Stimulated activated CD4-positive, alpha-beta T cell treated with anti-CD3 and anti-CD28 coated beads, Interleukin-4, amount 100 ng/mL, for 48 hours (primary cell): ENCODE measurements around the gene PRKAG2.
A peak's percentile ranks its signal among the peaks of the same experiment; 100 is the strongest.
"Not testable (repeated sequence)": the region's sequence is repeated elsewhere in the genome, so short reads cannot be mapped to it uniquely, and the experiment has no call there.

Source experiments
- DNase-seq, 2 donors: peaks; one replicate each; pipeline ENCODE4 v3.0.0-alpha.2; 2020; ENCODE audit warnings: low read depth in 2 of 2

Gene PRKAG2

GRCh38 chr7:151876899-151877777 lies at the start of gene PRKAG2:
Gene PRKAG2 (minus strand): TSS chr7:151877115. CDS start chr7:151876620, 495 bp downstream.
- peak; percentile 54 to 58 for DNase-seq

DNA sequence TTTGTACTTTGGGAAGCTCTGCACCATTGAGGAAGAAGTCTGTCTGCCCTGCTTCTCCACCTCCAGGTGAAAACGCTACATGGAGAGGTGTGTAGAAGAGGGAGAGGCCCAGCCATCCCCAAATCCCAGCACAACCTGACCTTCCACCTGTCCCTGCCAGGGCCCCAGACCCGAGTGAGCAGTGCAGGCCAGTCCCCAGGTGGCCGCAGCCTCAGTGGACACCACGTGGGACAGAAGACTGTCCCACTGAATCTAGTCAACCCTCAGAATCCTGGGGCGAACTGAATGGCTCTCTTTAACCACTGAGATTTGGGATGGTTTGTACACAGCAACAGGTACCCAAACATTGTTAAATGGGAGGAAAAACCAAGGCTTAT lies 49.4 kb upstream of the PRKAG2 start:
- DNase-seq = no peak

- peak in 1 of 2 donors; percentile 4 for DNase-seq
These were observed 48.8 kb upstream of the PRKAG2 start for GRCh38 chr7:151925446-151926335.

- DNase-seq = no peak
These were observed 47.6 kb upstream of the PRKAG2 start for GRCh38 chr7:151924508-151924907.

DNA sequence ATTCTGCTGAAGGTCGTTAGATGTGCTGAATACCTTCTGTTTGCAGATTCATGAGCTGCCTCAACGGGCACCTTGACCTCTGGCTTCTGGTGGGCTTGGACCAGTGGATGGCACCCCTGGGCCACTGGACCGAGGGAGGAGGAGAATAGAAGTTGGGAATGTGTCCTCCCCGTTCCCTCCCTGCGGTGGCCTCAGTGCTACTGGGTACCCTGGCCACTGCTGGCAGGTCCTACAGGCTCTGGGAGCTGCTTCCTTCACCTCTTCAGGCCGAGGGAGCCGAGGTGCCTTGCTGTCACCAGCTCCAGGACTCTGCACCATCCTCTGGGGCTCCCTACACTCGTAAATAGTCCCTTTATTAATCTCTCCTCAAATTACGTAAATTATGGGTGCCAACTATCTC lies 47.1 kb upstream of the PRKAG2 start:
- DNase-seq = no peak

- DNase-seq = no peak
These were observed 46.4 kb upstream of the PRKAG2 start for GRCh38 chr7:151923097-151923876.

DNA sequence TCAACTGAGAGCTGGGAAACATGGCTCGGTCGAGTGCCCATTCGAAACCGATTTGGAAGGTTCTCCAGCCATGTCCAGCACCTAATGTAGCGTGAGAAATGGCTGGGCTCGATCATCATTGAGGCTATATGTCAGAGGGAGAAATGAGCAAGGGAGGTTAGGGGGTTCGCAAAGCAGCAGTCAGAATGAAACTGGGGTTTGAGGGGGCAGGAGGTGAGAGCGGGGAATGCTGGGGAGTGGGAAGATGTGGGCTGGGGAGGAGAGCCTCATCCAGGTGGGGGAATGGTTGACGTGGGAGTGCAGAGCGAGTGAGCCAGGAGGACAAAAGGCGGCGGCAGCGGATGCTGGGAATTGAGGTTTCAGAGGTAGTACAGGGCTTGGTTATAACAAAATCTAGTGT lies 44.5 kb upstream of the PRKAG2 start:
- no peak for DNase-seq

DNA sequence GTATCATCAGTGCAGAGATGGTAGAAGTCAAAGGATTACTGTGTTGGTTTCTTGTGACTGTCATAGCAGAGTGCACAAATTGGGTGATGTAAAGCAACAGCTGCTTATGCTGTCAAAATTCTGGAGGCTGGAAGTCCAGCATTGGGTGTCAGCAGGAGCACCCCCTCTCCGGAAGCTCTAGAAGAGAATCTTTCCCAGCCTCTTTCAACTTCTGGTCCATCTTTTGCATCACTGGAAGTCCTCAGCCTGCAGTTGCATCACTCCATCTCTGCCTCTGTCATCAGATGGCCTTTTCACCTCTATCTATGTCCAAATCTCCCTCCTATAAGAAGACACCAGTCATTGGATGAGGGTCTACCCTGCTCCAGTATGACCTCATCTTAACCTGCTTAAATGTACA lies 43.6 kb upstream of the PRKAG2 start:
- DNase-seq = no peak

GRCh38 chr7:151919595-151919994 lies 42.7 kb upstream of the PRKAG2 start:
- DNase-seq = no peak

DNA sequence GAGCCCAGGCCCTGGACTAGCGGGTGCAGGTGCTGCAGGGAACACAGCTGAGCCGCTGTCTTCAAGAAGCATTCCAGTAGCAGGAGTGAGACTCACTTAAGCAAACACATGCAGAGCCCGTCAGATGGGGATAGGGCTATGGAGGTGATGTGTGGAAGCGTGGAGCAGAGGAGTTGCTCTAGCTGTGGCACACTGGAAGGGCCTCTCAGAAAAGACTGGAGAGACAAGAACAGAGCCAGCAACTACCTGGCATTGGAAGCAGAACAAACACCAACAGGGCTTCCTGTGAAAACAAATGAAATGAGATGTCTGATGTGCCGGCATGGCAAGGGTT lies 41.6 kb upstream of the PRKAG2 start:
- DNase-seq = no peak

DNA sequence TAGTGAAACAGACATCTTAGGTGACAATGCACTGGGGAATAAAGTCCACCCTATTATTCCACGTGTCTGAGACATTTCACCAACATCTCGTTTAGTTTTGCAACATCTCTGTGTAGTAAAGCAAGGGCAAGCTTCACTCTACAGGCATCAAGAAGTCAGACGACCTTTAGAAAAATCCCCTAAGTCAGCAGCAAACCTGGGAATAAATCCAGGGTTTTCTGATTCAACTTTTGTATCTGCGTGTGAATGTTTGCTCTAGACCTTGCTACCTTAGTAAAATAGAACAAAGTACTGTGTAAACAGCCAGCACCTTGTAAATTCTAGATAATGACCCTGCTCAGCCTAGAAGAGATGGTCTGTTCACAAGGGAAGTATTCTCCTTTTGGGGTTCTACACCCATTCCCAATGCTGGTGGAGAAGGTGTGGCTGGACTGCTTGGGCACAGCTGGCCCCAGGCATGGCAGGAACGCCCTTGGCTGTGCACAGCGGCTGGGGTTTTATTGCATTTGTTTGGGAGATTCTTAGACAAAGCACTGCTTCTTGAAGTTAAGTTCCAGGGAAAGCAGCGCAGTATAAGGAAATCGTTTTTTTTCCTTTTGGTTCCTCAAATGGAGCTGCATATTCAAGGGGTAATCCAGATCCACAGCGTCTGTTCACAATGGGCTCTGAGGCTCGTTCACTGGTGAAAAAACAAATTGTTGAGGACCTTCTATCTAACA lies 41.0 kb upstream of the PRKAG2 start:
- no peak for DNase-seq

- no peak for DNase-seq
These were observed 37.1 kb upstream of the PRKAG2 start for GRCh38 chr7:151914051-151914450.

- not testable (repeated sequence) for DNase-seq
These were observed 33.7 kb upstream of the PRKAG2 start for GRCh38 chr7:151910655-151911054.

- DNase-seq = not testable (repeated sequence)
These were observed 30.2 kb upstream of the PRKAG2 start for GRCh38 chr7:151907115-151907514.

DNA sequence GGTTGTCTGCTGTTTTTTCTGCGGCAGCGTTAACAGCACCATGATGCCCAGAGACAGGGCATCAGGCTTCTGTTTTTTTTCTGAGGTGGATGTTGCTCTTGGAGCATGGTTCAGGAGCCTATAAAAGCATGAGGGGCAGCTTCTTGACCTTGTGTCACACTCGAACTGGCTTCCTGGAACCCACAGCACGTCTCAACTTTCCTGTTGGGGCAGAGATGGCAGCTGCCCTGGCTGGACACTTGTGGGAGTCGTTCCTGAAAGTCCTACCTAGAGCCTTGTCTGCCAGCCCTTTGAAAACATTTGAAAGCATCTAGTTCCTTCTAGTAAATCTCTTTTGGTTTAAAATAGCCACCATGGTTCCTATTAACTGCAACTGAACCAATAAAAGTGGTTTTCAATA lies 28.9 kb upstream of the PRKAG2 start:
- DNase-seq = no peak

DNA sequence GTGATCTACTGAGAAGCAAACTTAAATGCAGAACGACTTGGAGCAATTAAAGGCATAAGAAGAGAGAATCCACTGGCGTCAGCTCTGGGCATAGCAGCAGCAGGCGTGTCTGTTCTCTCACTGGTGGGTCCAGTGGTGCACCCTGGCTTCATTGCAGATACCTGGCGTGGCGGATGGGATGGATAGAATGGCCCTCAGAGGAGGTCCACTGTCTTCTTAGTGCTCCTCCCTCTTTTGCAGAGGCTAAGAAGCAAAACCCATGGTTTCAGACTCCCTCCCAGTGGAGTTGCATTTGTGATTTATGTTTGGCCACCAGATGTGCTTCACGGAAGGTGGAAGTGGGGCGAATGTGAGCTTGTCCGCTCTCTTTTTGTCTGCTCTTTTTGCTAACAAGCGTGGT lies 28.4 kb upstream of the PRKAG2 start:
- DNase-seq = no peak

- no peak for DNase-seq
These were observed 27.4 kb upstream of the PRKAG2 start for GRCh38 chr7:151904270-151904669.

DNA sequence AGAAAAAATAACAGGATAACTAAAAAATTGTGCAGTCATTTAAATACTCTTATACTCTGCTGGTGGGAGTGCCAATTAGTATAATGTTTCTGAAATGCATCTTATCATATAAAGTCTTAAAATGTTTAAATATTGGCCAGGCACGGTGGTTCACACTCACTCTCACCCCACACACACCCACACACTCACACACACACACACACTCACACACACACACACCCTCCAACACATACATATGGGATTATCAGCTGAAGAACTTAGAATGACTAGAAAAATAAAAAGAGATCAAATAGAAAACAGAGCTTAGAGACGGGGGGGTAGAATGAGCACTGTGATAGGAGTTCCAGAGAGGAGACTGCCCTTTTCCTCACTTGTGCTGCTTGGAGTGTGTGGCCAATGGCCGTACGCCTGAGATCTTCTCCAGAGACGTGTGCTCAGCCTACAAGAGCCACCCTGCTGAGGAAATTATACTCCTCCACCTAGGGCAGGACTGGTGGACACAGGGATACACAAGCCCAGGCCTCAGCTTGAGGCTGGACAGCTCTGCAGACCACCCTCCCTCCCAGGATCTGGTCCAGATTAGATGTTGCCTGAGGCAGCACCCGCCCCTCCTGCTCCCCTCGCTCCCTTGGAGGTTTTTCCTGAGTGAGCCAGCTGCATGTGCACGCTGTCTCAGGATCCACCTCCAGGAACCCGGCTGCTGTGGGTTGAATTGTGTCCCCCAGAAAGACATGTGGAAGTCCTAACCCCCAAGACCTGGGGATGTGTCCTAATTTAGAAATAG lies 26.5 kb upstream of the PRKAG2 start:
- no peak for DNase-seq

DNA sequence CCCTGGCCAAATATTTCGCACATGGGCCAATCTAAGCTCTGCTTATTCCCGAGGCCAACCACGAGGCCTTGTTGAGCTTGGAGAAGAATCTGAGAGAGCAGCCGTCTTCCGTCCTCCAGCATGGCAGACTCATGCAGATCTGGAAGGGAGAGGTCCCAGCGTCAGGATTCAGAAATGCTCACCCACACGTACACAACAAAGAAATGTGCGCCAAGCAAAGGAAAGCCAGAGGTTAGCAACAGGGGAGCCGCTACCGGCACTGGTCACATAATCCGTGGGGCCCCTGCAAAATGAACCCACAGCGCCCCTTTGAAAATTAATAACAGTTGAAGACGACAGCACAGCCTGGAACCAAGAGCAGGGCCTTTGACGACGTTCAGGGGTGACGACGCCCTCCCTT lies 25.4 kb upstream of the PRKAG2 start:
- no peak for DNase-seq

GRCh38 chr7:151901828-151902227 lies 24.9 kb upstream of the PRKAG2 start:
- no peak for DNase-seq
